Measurements from ENCODE around the gene HERC6. TPM values are rescaled to one million over a fixed set of nuclear protein-coding genes. Genes with fewer than 3 reads are reported as not detected.
"Not testable (repeated sequence)": the region's sequence is repeated elsewhere in the genome, so short reads cannot be mapped to it uniquely, and the experiment has no call there.

The HERC6 gene
- total RNA-seq: 10 to 100 TPM in 1 of 2 donors, 1 to 10 TPM in 1; 5.7 to 14.9 TPM

GRCh38 chr4:88378691-88379559 is at the start of gene HERC6:
Gene HERC6, plus strand, starts transcription at chr4:88378852. Its CDS starts 70 bp downstream, at chr4:88378922.
- Mint-ChIP-seq H3K4me3 (peak within 1 kb of the TSS; percentile 80 to 94), H3K4me1 (ENCODE audit: low read depth) (peaks cover 31% of the 10 kb centered on the region), H3K27ac (peak within 1 kb of the TSS; percentile 87), H3K27me3 (ENCODE audit: low read depth) (peaks cover 8% of the 10 kb centered on the region), H3K9me3 (peaks cover 0 to 2% of the 10 kb centered on the region in 2 donors), H3K36me3 (ENCODE audit: insufficient read depth in 2 of 2) (peaks cover 0 to 3% of the 10 kb centered on the region in 2 donors)
- peak; percentile 79 to 81 for DNase-seq
- peak; percentile 64 for ATAC-seq (replicated peaks in 1 of 2)

- Mint-ChIP-seq H3K4me3 (no peak overlapping the region), H3K27me3 (ENCODE audit: low read depth) (peaks cover 5% of the 10 kb centered on the region), H3K36me3 (ENCODE audit: insufficient read depth in 2 of 2) (no peaks in the 10 kb centered on the region), H3K27ac (no peak overlapping the region), H3K9me3 (peaks cover 1% of the 10 kb centered on the region in 2 donors), H3K4me1 (ENCODE audit: low read depth) (no peaks in the 10 kb centered on the region)
- ATAC-seq (replicated peaks in 1 of 2) (no peak), DNase-seq (no peak)
Observed at GRCh38 chr4:88333741-88334405, 44.8 kb upstream of the HERC6 start.

- peaks cover 1% of the 10 kb centered on the region in 2 donors for H3K9me3 Mint-ChIP-seq
- ATAC-seq (replicated peaks in 1 of 2) (no peak), DNase-seq (no peak)
- no peak overlapping the region for H3K4me3 Mint-ChIP-seq
- no peak overlapping the region for H3K27ac Mint-ChIP-seq
- no peaks in the 10 kb centered on the region for H3K36me3 Mint-ChIP-seq (ENCODE audit: insufficient read depth in 2 of 2)
- no peaks in the 10 kb centered on the region for H3K4me1 Mint-ChIP-seq (ENCODE audit: low read depth)
- peaks cover 5% of the 10 kb centered on the region for H3K27me3 Mint-ChIP-seq (ENCODE audit: low read depth)
Observed at GRCh38 chr4:88335092-88335665, 43.5 kb upstream of the HERC6 start.

- ATAC-seq (replicated peaks in 1 of 2) (peak in 1 of 2 donors; percentile 60), DNase-seq (no peak)
- H3K9me3 Mint-ChIP-seq: no peaks in the 10 kb centered on the region
- no peak overlapping the region for H3K4me3 Mint-ChIP-seq
- H3K4me1 Mint-ChIP-seq (ENCODE audit: low read depth): no peaks in the 10 kb centered on the region
- no peaks in the 10 kb centered on the region for H3K36me3 Mint-ChIP-seq (ENCODE audit: insufficient read depth in 2 of 2)
- no peak overlapping the region for H3K27ac Mint-ChIP-seq
- H3K27me3 Mint-ChIP-seq (ENCODE audit: low read depth): no peaks in the 10 kb centered on the region
Observed at GRCh38 chr4:88341227-88342192, 37.1 kb upstream of the HERC6 start.

- H3K9me3 Mint-ChIP-seq; DNase-seq; H3K4me3 Mint-ChIP-seq; H3K4me1 Mint-ChIP-seq (ENCODE audit: low read depth); H3K36me3 Mint-ChIP-seq (ENCODE audit: insufficient read depth in 2 of 2); H3K27ac Mint-ChIP-seq; ATAC-seq (replicated peaks in 1 of 2); H3K27me3 Mint-ChIP-seq (ENCODE audit: low read depth): not testable (repeated sequence)
Observed at GRCh38 chr4:88346902-88347301, 31.8 kb upstream of the HERC6 start.

- H3K27ac Mint-ChIP-seq; H3K36me3 Mint-ChIP-seq (ENCODE audit: insufficient read depth in 2 of 2); DNase-seq; H3K4me1 Mint-ChIP-seq (ENCODE audit: low read depth); H3K4me3 Mint-ChIP-seq; H3K9me3 Mint-ChIP-seq; ATAC-seq (replicated peaks in 1 of 2); H3K27me3 Mint-ChIP-seq (ENCODE audit: low read depth): not testable (repeated sequence)
Observed at GRCh38 chr4:88348761-88349160, 29.9 kb upstream of the HERC6 start.

- no peak for DNase-seq
- H3K36me3 Mint-ChIP-seq (ENCODE audit: insufficient read depth in 2 of 2): peaks cover 4 to 6% of the 10 kb centered on the region in 2 donors
- peaks cover 0 to 3% of the 10 kb centered on the region in 2 donors for H3K9me3 Mint-ChIP-seq
- H3K4me1 Mint-ChIP-seq (ENCODE audit: low read depth): no peaks in the 10 kb centered on the region
- no peak overlapping the region for H3K4me3 Mint-ChIP-seq
- H3K27me3 Mint-ChIP-seq (ENCODE audit: low read depth): no peaks in the 10 kb centered on the region
- ATAC-seq (replicated peaks in 1 of 2): no peak
- no peak overlapping the region for H3K27ac Mint-ChIP-seq
Observed at GRCh38 chr4:88350786-88351185, 27.9 kb upstream of the HERC6 start.

GRCh38 chr4:88352062-88352740 is 26.5 kb upstream of the HERC6 start:
- H3K4me3 Mint-ChIP-seq: no peak overlapping the region
- no peaks in the 10 kb centered on the region for H3K4me1 Mint-ChIP-seq (ENCODE audit: low read depth)
- ATAC-seq (replicated peaks in 1 of 2): no peak
- no peak for DNase-seq
- peaks cover 0 to 3% of the 10 kb centered on the region in 2 donors for H3K9me3 Mint-ChIP-seq
- H3K27me3 Mint-ChIP-seq (ENCODE audit: low read depth): no peaks in the 10 kb centered on the region
- no peak overlapping the region for H3K27ac Mint-ChIP-seq
- peaks cover 4 to 6% of the 10 kb centered on the region in 2 donors for H3K36me3 Mint-ChIP-seq (ENCODE audit: insufficient read depth in 2 of 2)

- Mint-ChIP-seq H3K27ac (no peak overlapping the region), H3K4me1 (ENCODE audit: low read depth) (no peaks in the 10 kb centered on the region), H3K36me3 (ENCODE audit: insufficient read depth in 2 of 2) (peaks cover 4 to 6% of the 10 kb centered on the region in 2 donors), H3K27me3 (ENCODE audit: low read depth) (no peaks in the 10 kb centered on the region), H3K9me3 (peaks cover 0 to 3% of the 10 kb centered on the region in 2 donors), H3K4me3 (no peak overlapping the region)
- ATAC-seq (replicated peaks in 1 of 2) (no peak), DNase-seq (no peak)
Observed at GRCh38 chr4:88353324-88353723, 25.3 kb upstream of the HERC6 start.

- peaks cover 0 to 5% of the 10 kb centered on the region in 2 donors for H3K9me3 Mint-ChIP-seq
- DNase-seq (no peak), ATAC-seq (replicated peaks in 1 of 2) (no peak)
- no peak overlapping the region for H3K4me3 Mint-ChIP-seq
- H3K4me1 Mint-ChIP-seq (ENCODE audit: low read depth): no peaks in the 10 kb centered on the region
- H3K36me3 Mint-ChIP-seq (ENCODE audit: insufficient read depth in 2 of 2): peaks cover 4 to 7% of the 10 kb centered on the region in 2 donors
- H3K27me3 Mint-ChIP-seq (ENCODE audit: low read depth): no peaks in the 10 kb centered on the region
- H3K27ac Mint-ChIP-seq: no peak overlapping the region
Observed at GRCh38 chr4:88356771-88357170, 21.9 kb upstream of the HERC6 start.

- no peak overlapping the region for H3K4me3 Mint-ChIP-seq
- H3K27me3 Mint-ChIP-seq (ENCODE audit: low read depth): no peaks in the 10 kb centered on the region
- no peaks in the 10 kb centered on the region for H3K4me1 Mint-ChIP-seq (ENCODE audit: low read depth)
- no peak for DNase-seq
- H3K27ac Mint-ChIP-seq: no peak overlapping the region
- no peak for ATAC-seq (replicated peaks in 1 of 2)
- H3K9me3 Mint-ChIP-seq: peaks cover 0 to 5% of the 10 kb centered on the region in 2 donors
- H3K36me3 Mint-ChIP-seq (ENCODE audit: insufficient read depth in 2 of 2): peaks cover 2 to 7% of the 10 kb centered on the region in 2 donors
Observed at GRCh38 chr4:88357262-88357661, 21.4 kb upstream of the HERC6 start.

GRCh38 chr4:88359558-88359957 is 19.1 kb upstream of the HERC6 start:
- peaks cover 3 to 7% of the 10 kb centered on the region in 2 donors for H3K9me3 Mint-ChIP-seq
- H3K36me3 Mint-ChIP-seq (ENCODE audit: insufficient read depth in 2 of 2): peaks cover 2 to 7% of the 10 kb centered on the region in 2 donors
- H3K27ac Mint-ChIP-seq: no peak overlapping the region
- H3K4me1 Mint-ChIP-seq (ENCODE audit: low read depth): no peaks in the 10 kb centered on the region
- peaks cover 6% of the 10 kb centered on the region for H3K27me3 Mint-ChIP-seq (ENCODE audit: low read depth)
- ATAC-seq (replicated peaks in 1 of 2) (no peak), DNase-seq (no peak)
- no peak overlapping the region for H3K4me3 Mint-ChIP-seq
